Activated effector memory CD4-positive, alpha-beta T cell treated with Interleukin-2 at 50 U/mL for 16 hours (primary cell): ENCODE measurements around the gene ERO1A.
A peak's percentile ranks its signal among the peaks of the same experiment; 100 is the strongest.

ENCODE experiments used
- DNase-seq: peaks from one replicate; pipeline ENCODE4 v3.0.0-alpha.2; 2020

The ERO1A gene

DNA sequence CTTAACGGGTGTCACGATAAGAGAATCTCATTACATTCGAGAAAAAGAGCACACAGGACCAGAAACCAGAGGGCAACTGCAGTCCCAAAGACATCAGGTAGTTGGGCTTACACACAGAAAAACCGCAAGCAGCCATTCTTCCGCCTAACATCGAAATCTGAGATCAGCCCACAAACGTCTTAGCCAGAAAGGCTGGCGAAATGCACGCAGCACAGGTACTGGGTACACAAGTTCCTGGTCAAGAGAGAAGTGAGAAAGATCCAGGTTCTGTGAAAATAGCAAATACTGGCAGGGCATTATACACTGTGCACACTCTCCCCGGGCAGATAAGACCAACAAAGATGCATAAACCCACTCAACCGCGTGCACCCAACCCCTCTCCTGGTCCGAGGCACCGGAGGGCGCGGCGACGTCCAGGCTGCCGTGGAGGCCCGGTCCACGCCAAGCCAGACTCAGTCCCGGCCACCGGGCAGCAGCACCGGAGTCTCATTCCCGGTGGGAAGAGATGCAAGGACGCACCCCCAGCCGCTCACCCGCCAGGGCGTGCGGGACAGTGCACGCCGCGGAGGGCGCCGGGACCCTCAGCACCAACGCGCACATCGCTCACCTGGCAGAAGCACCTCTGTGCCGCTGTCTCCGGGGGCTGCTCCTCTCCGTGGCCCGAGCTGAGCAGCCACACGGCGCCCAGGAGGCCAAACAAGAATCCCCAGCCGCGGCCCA is 437 bp downstream of the ERO1A start:
- DNase-seq = peak; percentile 59

GRCh38 chr14:52693532-52693931 is 1.8 kb downstream of the ERO1A start:
- DNase-seq = no peak

DNA sequence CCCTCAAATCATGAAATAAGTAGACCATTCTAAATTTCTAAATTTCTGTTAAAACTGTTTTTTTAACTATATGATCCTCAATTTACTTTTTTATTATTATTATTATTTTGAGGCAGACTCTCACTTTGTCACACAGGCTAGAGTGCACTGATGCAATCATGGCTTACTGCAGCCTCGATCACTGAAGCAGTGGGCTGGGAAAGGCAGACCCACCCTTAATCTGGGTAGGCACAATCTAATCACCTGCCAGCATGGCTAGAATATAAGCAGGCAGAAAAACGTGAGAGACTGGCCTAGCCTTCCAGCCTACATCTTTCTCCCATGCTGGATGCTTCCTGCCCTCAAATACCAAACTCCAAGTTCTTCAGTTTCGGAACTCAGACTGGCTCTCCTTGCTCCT is 2.3 kb downstream of the ERO1A start:
- no peak for DNase-seq

DNA sequence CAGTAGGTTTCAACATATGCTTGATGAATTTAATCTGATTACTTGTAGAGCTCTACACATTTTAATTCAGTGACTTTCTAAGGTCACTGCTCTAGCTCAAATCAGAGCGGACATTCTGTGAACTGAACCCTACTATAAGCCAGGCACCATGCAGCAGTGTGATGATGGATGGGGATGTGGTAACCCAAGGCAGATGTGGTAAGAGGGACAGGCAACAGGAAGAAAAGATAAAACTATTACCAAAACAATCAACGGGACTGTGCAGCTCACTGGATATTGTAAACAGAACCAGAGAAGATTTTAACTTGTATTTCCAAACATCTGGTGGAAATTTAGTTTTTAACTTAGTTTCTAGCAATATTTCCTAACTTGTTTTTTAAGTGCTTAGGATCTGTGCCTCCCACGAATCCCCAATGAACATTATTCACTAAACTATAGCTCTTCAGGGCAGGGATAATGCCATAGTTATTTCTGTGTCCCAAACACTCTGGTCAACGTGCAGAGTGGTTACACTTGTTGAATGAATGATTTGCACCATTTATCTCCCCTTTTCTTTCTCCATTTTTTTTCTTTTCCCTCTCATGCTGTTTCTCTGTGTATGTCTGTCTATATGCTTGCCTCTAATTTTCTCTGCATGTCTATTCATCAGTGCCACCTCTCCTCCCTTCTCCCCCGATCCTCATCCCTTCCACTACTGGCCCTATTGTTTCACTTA is 3.0 kb downstream of the ERO1A start:
- no peak for DNase-seq

DNA sequence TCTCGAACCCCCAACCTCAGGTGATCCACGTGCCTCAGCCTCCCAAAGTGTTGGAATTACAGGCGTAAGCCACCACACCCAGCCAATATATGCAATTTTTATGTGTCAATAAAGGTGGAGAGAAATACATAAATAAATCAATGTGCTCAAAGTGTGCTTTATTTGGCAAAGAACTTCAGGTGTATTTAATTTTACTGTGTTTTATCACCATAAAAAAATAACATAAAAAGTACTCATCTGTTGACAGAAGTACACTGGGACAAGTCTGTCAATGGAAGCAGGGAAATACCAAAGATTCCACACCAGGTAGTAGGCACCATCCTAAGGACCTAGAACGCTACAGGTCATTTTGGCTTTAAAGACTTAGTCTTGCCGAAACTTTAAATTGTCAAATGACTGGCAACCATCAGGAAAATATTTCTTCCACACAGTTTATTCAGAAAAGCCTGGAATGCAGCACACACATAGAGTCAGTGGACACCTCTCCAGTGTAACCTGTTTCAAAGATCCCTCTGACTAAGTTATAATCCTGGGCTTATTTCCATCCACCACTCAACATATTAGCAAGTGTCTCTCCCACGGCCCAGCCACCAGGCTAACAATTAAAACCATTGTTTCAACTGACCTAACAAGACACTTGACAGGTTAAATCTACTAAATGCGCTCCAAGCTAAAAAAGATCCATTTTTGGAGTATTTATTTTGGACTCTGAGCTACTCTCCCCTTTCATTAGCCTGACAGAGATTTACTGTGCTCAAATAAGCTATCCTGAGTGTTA is 4.2 kb downstream of the ERO1A start:
- DNase-seq = no peak

- DNase-seq = no peak
Observed at GRCh38 chr14:52686176-52686575, 9.2 kb downstream of the ERO1A start.

GRCh38 chr14:52683985-52684520 is 11.3 kb downstream of the ERO1A start:
- DNase-seq = no peak

GRCh38 chr14:52678591-52678990 is 16.8 kb downstream of the ERO1A start:
- no peak for DNase-seq

DNA sequence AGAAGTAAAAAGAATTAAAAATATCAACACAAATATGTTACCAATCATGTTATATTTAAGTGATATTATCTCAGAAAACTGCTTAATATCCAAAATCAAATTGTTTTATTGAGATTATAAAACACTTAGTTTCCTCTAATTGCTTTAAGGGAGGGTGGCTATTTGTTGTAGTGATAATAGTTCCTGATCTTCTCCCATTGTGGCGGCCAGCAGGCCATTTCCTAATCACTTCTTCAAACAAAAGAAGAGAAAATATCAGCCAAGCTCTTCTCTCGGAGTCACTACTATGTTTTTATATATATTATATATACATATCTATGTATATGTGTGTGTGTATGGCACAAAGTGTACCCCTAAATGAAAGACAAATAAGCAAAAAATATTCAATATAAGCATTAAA is 31.5 kb downstream of the ERO1A start:
- DNase-seq = no peak

DNA sequence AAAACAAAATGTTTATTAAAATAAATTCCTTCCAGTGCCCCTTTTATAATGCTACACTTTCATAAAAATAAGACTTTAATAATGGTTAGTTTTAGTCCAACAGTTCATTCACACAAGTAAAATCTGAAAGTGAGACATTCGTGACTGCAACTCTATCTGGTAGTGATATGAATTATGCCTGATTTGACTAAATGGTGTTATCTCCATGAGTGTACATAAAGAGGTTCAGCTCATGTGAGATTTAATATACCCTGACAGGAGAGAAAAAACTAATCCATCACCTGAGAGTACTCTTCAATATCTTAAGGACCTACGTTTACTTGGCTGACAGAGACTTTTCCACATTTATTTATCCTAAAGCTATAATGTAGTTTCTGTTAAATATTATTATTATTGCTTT is 34.0 kb downstream of the ERO1A start:
- no peak for DNase-seq

- no peak for DNase-seq
Observed at GRCh38 chr14:52660832-52661231, 34.5 kb downstream of the ERO1A start.

GRCh38 chr14:52660325-52660724 is 35.0 kb downstream of the ERO1A start:
- DNase-seq = no peak

DNA sequence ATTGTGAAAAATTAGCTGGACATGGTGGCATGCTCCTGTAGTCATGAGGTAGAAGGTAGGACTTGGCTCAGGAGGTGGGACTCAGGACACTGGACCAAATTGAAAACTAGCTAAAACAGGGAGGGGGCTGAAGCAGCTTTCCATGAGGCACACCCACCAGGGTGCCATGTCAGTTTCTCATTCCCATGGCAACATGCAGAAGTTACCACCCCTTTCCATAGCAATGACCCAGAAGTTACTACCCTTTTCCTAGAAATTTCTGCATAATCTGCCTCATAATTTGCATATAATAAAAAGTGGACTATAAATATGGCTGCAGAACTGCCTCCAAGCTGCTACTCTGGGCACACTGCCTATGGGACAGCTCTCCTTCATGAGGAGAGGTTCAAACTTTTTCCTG is 38.5 kb downstream of the ERO1A start:
- no peak for DNase-seq

DNA sequence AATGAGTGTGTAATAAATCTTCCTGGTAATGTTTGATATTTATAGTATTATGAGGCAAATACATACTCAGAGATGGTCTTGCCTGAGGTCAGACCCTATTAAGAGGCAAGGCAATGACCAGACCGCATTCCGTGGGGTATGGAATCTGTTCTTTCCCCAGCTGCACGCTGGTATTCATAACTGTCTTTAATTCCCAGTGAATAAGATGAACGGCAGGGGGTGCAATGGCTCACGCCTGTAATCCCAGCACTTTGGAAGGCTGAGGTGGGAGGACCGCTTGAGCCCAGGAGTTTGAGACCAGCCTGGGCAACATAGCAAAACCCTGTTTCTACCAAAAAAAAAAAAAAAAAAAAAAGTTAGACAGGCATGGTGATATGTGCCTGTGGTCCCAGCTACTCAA is 44.6 kb downstream of the ERO1A start:
- no peak for DNase-seq

DNA sequence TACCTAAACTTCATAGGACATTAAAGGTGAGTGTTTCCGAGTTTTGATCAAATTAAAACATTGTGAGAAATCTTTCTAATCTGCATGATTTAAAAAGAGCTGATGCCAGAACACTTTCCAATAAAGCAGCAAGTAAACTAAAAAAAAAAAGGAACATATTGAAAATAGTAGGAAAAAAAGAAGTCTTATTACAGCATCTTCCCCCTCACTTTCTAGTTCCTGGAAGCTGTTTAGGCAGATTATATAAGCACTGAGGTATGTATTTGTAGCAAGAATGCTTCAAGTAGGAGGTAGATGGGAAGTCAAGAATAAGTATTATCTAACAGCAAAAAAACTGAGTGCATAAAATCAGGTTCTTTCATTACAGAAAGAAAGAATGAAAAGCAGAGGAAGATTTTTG is 45.8 kb downstream of the ERO1A start:
- DNase-seq = no peak

DNA sequence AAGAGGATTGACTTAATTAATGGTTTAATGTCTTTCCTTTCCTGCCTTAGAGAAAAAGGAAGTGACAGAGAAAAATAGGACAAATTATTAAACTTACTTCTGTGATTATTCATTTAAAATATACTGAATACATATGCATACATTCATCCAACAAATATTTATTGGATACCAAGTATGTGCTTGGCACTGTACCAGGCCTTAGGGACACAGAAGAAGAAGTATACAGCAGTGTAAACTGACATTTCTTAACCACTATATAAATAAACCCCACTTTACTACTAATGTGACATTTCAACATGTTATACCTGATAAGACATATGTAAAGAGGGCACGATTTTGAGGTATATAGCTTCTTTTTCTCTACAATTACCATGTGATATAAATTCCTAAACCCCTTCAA is 53.6 kb downstream of the ERO1A start:
- DNase-seq = no peak

- DNase-seq = no peak
Observed at GRCh38 chr14:52640137-52640536, 55.2 kb downstream of the ERO1A start.

DNA sequence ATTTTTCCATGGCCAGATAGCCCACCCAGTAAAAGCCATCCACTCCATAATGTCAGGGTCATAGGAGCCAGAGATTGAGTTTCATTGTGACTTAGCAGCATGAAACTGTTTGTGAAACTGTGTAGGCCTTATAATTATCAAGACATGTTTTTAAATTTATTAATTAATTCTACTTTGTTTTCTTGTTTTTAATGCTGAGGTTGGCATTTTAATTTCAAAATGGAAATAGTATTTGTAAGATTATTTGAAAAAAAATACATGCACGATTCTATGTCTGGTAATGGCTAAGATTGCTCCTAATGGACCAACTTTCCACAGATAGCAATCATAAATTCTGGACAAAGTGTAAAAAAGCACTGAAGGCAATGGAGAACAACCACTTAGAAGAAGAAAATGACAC is 75.7 kb downstream of the ERO1A start:
- DNase-seq = no peak

- DNase-seq = no peak
Observed at GRCh38 chr14:52618602-52619001, 76.8 kb downstream of the ERO1A start.

- no peak for DNase-seq
Observed at GRCh38 chr14:52610187-52610586, 85.2 kb downstream of the ERO1A start.

DNA sequence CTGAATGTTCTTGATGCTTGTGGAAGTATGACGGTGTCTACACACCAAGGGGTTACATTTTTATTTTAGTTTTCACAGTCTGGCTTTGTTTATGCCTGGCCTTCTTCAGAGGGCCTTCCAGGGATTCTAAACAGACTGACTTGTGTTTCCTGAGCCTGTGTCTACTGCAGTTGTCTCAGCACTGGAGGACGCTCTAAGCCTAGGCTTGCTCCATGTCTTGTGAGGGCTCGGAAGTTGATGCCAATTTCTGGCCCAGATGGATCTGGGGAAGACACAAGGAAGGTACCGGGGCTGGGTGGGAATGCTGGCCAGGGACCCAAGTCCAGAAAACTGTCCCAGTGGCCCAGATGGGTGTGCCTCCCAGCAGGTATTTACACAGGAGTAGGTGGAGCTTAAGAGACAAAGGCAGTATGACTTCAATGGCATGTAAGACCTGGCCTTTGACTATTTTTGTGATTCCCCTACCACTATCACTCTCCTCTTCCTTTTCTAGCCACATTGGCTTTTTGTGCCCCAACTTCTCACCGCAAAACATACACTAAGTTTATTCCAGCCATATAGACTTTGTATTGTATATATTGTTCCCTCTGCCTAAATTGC is 85.8 kb downstream of the ERO1A start:
- DNase-seq = no peak

- DNase-seq = no peak
Observed at GRCh38 chr14:52607061-52607460, 88.3 kb downstream of the ERO1A start.

DNA sequence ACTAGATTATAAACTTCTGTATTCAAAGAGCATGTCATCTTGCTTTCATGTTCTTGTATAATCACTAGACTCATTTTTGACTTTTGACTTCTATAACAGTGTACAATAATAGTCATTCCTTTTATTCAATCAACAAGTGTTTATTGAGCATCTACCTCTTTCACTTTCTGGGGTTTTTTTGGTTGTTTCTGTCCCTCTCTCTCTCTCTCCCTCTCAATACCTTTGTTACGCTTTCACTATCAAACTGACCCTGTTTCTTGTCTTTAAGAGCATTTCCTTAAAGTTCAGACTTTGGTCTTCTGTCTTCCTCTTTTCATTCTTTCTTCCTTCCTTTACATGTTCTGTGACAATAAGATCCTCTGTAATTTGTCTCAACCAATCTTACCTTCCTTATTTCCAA is 93.2 kb downstream of the ERO1A start:
- no peak for DNase-seq
